Prostate gland (tissue), 2 donors: ENCODE measurements around the gene C16orf89. TPM values are rescaled to one million over a fixed set of nuclear protein-coding genes. Genes with fewer than 3 reads are reported as not detected.
"Not testable (repeated sequence)": the region's sequence is repeated elsewhere in the genome, so short reads cannot be mapped to it uniquely, and the experiment has no call there.

Experiments used
- DNase-seq: peaks from one replicate; pipeline ENCODE4 v3.0.0-alpha.2; 2019; ENCODE audit warnings: low spot score
- H3K27ac ChIP-seq, 2 donors: fragments of 200-600 bp; sonication (generic); 2 replicates each; pipeline ENCODE4 v1.5.1; 2017 to 2019
- H3K27me3 ChIP-seq: fragments of 200-600 bp; sonication (generic); replicated peaks from 2 replicates; pipeline ENCODE4 v1.5.1; 2019; ENCODE audit not compliant: insufficient read depth
- H3K36me3 ChIP-seq, 2 donors: fragments of 200-600 bp; sonication (generic); 1 replicate in 1 of 2; 2 replicates in 1 of 2; pipeline versions ENCODE4 v1.5.1 to v1.8.1; 2017 to 2019
- H3K4me1 ChIP-seq: fragments of 200-600 bp; sonication (generic); replicated peaks from 2 replicates; pipeline ENCODE4 v1.5.1; 2019
- H3K4me3 ChIP-seq, 2 donors: fragments of 200-600 bp; sonication (generic); 2 replicates each; pipeline ENCODE4 v1.5.1; 2017 to 2019
- H3K9me3 ChIP-seq: fragments of 200-600 bp; sonication (generic); 2 replicates; pipeline ENCODE4 v1.5.1; 2017
- CTCF ChIP-seq, 4 experiments: fragments of 200-600 bp in 2 of 4; fragments of 450-650 bp in 2 of 4; sonication (generic) in 2 of 4; IDR thresholded peaks; 1 replicate in 3 of 4; 2 replicates in 1 of 4; pipeline ENCODE4 v1.5.1; 2016 to 2019; ENCODE audit warnings: antibody characterized with exemption in 4 of 4, mild to moderate bottlenecking in 2 of 4, moderate library complexity in 2 of 4
- POLR2A ChIP-seq: fragments of 450-650 bp; IDR thresholded peaks from one replicate; pipeline ENCODE4 v1.6.1; 2016; ENCODE audit warnings: antibody characterized with exemption, mild to moderate bottlenecking
- POLR2AphosphoS5 ChIP-seq: sonication (generic); formaldehyde crosslinking; IDR thresholded peaks from one replicate; pipeline ENCODE4 v1.6.1; 2017; ENCODE audit warnings: antibody characterized with exemption
- WGBS: methylation state at CpG from one replicate; pipeline ENCODE4 v1.1.5; 2018; 5-methylcytosine and 5-hydroxymethylcytosine counted together
- intact Hi-C: fragments of 100-400 bp; cut with DNase I; formaldehyde crosslinking; loops from one replicate; pipeline ENCODE4 v1.14.2; 2022
- total RNA-seq, 2 donors: library from RNA; depleted of rRNA; stranded (reverse); fragments of >200 nt; gene quantifications; one replicate each; pipeline ENCODE4 v1.1.0, GENCODE V29; 2016

Gene C16orf89
- total RNA-seq, 2 donors from 2014 or later, result 6.6 to 29.4 TPM

- Histone ChIP-seq H3K36me3 (no peaks in the 10 kb centered on the region), H3K9me3 (no peaks in the 10 kb centered on the region), H3K27me3 (no peaks in the 10 kb centered on the region), H3K27ac (no peak overlapping the region), H3K4me3 (no peak overlapping the region), H3K4me1 (no peaks in the 10 kb centered on the region)
- TF ChIP-seq CTCF (IDR thresholded peaks at IDR 0.05), result no peak
- no peak for TF ChIP-seq POLR2AphosphoS5
- TF ChIP-seq POLR2A, result no peak
- WGBS, result 93% methylated on average over 10 of the region's 10 CpGs
- intact Hi-C loops, result no loop called here
- no peak for DNase-seq
Observed at GRCh38 chr16:5045499-5046115, 20.1 kb downstream of the C16orf89 start.

GRCh38 chr16:5044581-5044980 is 21.2 kb downstream of the C16orf89 start:
- not testable (repeated sequence) for DNase-seq

GRCh38 chr16:5044011-5044540 is 21.7 kb downstream of the C16orf89 start:
- H3K4me3 ChIP-seq, result no peak overlapping the region
- no peak for DNase-seq
- intact Hi-C loops, result no loop called here
- TF ChIP-seq POLR2AphosphoS5, result no peak
- TF ChIP-seq POLR2A, result no peak
- TF ChIP-seq CTCF (IDR thresholded peaks at IDR 0.05), result no peak
- no peaks in the 10 kb centered on the region for H3K4me1 ChIP-seq
- H3K27me3 ChIP-seq, result no peaks in the 10 kb centered on the region
- H3K27ac ChIP-seq, result no peak overlapping the region
- H3K36me3 ChIP-seq, result no peaks in the 10 kb centered on the region
- H3K9me3 ChIP-seq, result no peaks in the 10 kb centered on the region
- WGBS, result 92% methylated on average over 8 of the region's 8 CpGs

More at GRCh38 chr16:5044581-5044980, 21.2 kb downstream of the C16orf89 start:
- WGBS, result 94% methylated on average over 11 of the region's 11 CpGs
- H3K9me3 ChIP-seq, H3K27me3 ChIP-seq, H3K36me3 ChIP-seq, intact Hi-C loops, H3K27ac ChIP-seq, H3K4me3 ChIP-seq, H3K4me1 ChIP-seq: not testable (repeated sequence)

GRCh38 chr16:5042574-5043171 is 23.1 kb downstream of the C16orf89 start:
- TF ChIP-seq POLR2AphosphoS5, result no peak
- TF ChIP-seq POLR2A, result no peak
- TF ChIP-seq CTCF (IDR thresholded peaks at IDR 0.05), result no peak
- intact Hi-C loops, result no loop called here
- Histone ChIP-seq H3K27me3 (no peaks in the 10 kb centered on the region), H3K4me1 (no peaks in the 10 kb centered on the region), H3K36me3 (no peaks in the 10 kb centered on the region), H3K27ac (no peak overlapping the region), H3K4me3 (no peak overlapping the region), H3K9me3 (no peaks in the 10 kb centered on the region)
- 67% methylated on average over 14 of the region's 14 CpGs for whole genome bisulfite sequencing
- no peak for DNase-seq

GRCh38 chr16:5041600-5042133 is 24.1 kb downstream of the C16orf89 start:
- Histone ChIP-seq H3K9me3 (no peaks in the 10 kb centered on the region), H3K36me3 (no peaks in the 10 kb centered on the region), H3K4me3 (no peak overlapping the region), H3K27me3 (no peaks in the 10 kb centered on the region), H3K27ac (no peak overlapping the region), H3K4me1 (no peaks in the 10 kb centered on the region)
- no peak for DNase-seq
- TF ChIP-seq POLR2AphosphoS5 (no peak), POLR2A (no peak), CTCF (IDR thresholded peaks at IDR 0.05) (no peak)
- intact Hi-C loops, result no loop called here
- WGBS, result 68% methylated on average over 12 of the region's 12 CpGs
